ENCODE data around the gene MKNK1. TPM values are rescaled to one million over a fixed set of nuclear protein-coding genes. Genes with fewer than 3 reads are reported as not detected.

Gene MKNK1
- total and polyA plus RNA-seq, 2 donors (not counting 1 experiment from before 2014, with no cell fraction given) = 51.0 to 73.0 TPM

- H3K4me2 ChIP-seq (replicated peaks; ENCODE audit: low read depth, low read length, poor library complexity, severe bottlenecking) = peak overlapping the region; percentile 18
- peak; percentile 30 for DNase-seq
- peaks cover 2% of the 10 kb centered on the region for H3K4me1 Mint-ChIP-seq
Measured at GRCh38 chr1:46547481-46548383, 56.3 kb downstream of the MKNK1 start.

More at GRCh38 chr1:46547481-46548383, 56.3 kb downstream of the MKNK1 start:
- ATAC-seq (ENCODE audit: low read depth) = no peak
- H3K4me3 ChIP-seq (ENCODE audit: control extremely low read depth in 1 of 5, extremely low read depth in 1 of 5, insufficient read depth in 1 of 5, low read depth in 2 of 5, low read length in 4 of 5) = no peak overlapping the region
- no peak overlapping the region for H2AFZ ChIP-seq (ENCODE audit: insufficient read depth, low read depth, low read length, poor library complexity, severe bottlenecking)
- Mint-ChIP-seq H3K27ac (no peak overlapping the region), H3K4me3 (no peak overlapping the region), H3K27me3 (peaks cover 62% of the 10 kb centered on the region), H3K9me3 (ENCODE audit: insufficient read depth) (no peaks in the 10 kb centered on the region)
- WGBS (ENCODE audit: insufficient coverage) = 80% methylated on average over 22 of the region's 22 CpGs
- intact Hi-C loops (cut with micrococcal nuclease) = loop anchor here (5.0 kb wide), 1 partner anchor 100 kb away; no protein-coding TSS in a partner anchor
- no peaks in the 10 kb centered on the region for H3K9me3 ChIP-seq (ENCODE audit: control extremely low read depth in 1 of 3, control insufficient read depth in 2 of 3, insufficient read depth in 1 of 3, low read length in 2 of 3)
- ChIA-PET CTCF (interaction anchor here (0.5 to 1.6 kb wide), 4 partner anchors 8 to 141 kb away, joined by 3 to 5 read pairs (median 4); no protein-coding TSS in a partner anchor), POLR2A (no interaction called here)
- no peaks in the 10 kb centered on the region for H4K20me1 ChIP-seq (ENCODE audit: control insufficient read depth, insufficient read depth, low read length, poor library complexity, severe bottlenecking)
- no peak overlapping the region for H3K9ac ChIP-seq (ENCODE audit: low read length)
- TF ChIP-seq CTCF (IDR thresholded peaks at IDR 0.05) (peak; percentile 30), EZH2 (IDR thresholded peaks at IDR 0.05; ENCODE audit: borderline replicate concordance, insufficient read depth, low read depth, low read length, poor library complexity, severe bottlenecking) (no peak)
- no peak overlapping the region for H3K27ac ChIP-seq (ENCODE audit: low read length in 2 of 2)
- H3K36me3 ChIP-seq (replicated peaks in 1 of 2; ENCODE audit: control extremely low read depth in 1 of 2, control insufficient read depth in 1 of 2, extremely low read depth in 1 of 2, insufficient read depth in 2 of 2, low read length in 1 of 2) = no peaks in the 10 kb centered on the region
- no peaks in the 10 kb centered on the region for H3K4me1 ChIP-seq (ENCODE audit: control insufficient read depth in 2 of 2, insufficient read depth in 2 of 2, low read length in 2 of 2)
- peaks cover 0 to 30% (median 6%) of the 10 kb centered on the region in 4 experiments for H3K27me3 ChIP-seq (replicated peaks in 1 of 4; ENCODE audit: control extremely low read depth in 1 of 4, control insufficient read depth in 3 of 4, insufficient read depth in 4 of 4, low read length in 3 of 4)
- no peaks in the 10 kb centered on the region for H3K79me2 ChIP-seq (ENCODE audit: control insufficient read depth, insufficient read depth, low read length)
